Mucosa of descending colon (tissue), 3 donors: ENCODE measurements around the gene TSPAN5. TPM values are rescaled to one million over a fixed set of nuclear protein-coding genes. Genes with fewer than 3 reads are reported as not detected.

Experiments
- ATAC-seq: fragments of 200-7000 bp; cut with Tn5 transposase; one replicate; pipeline ENCODE4 v1.9.1; 2020; ENCODE audit warnings: mild to moderate bottlenecking, moderate library complexity
- DNase-seq, 3 donors: peaks; one replicate each; pipeline ENCODE4 v3.0.0-alpha.2; 2020
- H3K36me3 ChIP-seq: fragments of 200-600 bp; one replicate; pipeline ENCODE4 v1.8.0; 2021; ENCODE audit warnings: low read depth, mild to moderate bottlenecking
- H3K4me1 ChIP-seq: fragments of 200-600 bp; one replicate; pipeline ENCODE4 v1.8.0; 2021; ENCODE audit warnings: low read depth, mild to moderate bottlenecking
- H3K4me3 ChIP-seq: fragments of 200-600 bp; one replicate; pipeline ENCODE4 v1.8.0; 2021; ENCODE audit warnings: mild to moderate bottlenecking
- H3K9me3 ChIP-seq: fragments of 200-600 bp; one replicate; pipeline ENCODE4 v1.8.0; 2021; ENCODE audit warnings: mild to moderate bottlenecking
- CTCF ChIP-seq: fragments of 200-600 bp; IDR thresholded peaks from one replicate; pipeline ENCODE4 v1.8.0; 2022; ENCODE audit warnings: antibody characterized with exemption, mild to moderate bottlenecking
- intact Hi-C, 2 donors: fragments of 100-400 bp; cut with DNase I in 1 of 2; cut with micrococcal nuclease in 1 of 2; formaldehyde crosslinking; loops; one replicate each; pipeline versions ENCODE4 v1.11.0 to v1.11.1; 2022; cut with DNase I, micrococcal nuclease
- total RNA-seq, 3 donors: library from RNA; stranded (reverse); fragmentation: NEBNext Ultra II Directional in 2 of 3; extraction: Animal tissue kit (Norgen Biotek cat#: 25700) in 2 of 3; gene quantifications; one replicate each; pipeline versions ENCODE4 v1.2.1 to v1.2.4, GENCODE V29; 2021 to 2023
- donor health status: DM: no; HTN: no; CAD: no; lungs with moderate emphysema.
- donor health status: DM: no; HTN: no; CAD: no.
- donor health status: DM: no; HTN: yes; CAD: no.

Gene TSPAN5
- total RNA-seq, 3 donors from 2014 or later, result 3.9 to 11.8 (median 4.9) TPM

GRCh38 chr4:98423009-98423408, 235.4 kb downstream of the TSPAN5 start:
- Histone ChIP-seq H3K9me3 (no peaks in the 10 kb centered on the region), H3K4me3 (no peak overlapping the region), H3K4me1 (no peaks in the 10 kb centered on the region), H3K36me3 (no peaks in the 10 kb centered on the region)
- ATAC-seq, result no peak
- TF ChIP-seq CTCF, result no peak
- intact Hi-C loops, result no loop called here
- DNase-seq, result no peak

GRCh38 chr4:98421111-98421510, 237.3 kb downstream of the TSPAN5 start:
- ATAC-seq (no peak), DNase-seq (no peak)
- Histone ChIP-seq H3K9me3 (no peaks in the 10 kb centered on the region), H3K4me1 (no peaks in the 10 kb centered on the region), H3K4me3 (no peak overlapping the region), H3K36me3 (no peaks in the 10 kb centered on the region)
- no peak for TF ChIP-seq CTCF
- intact Hi-C loops, result no loop called here
